Measurements from ENCODE around the gene VIPR2.
"Not testable (repeated sequence)": the region's sequence is repeated elsewhere in the genome, so short reads cannot be mapped to it uniquely, and the experiment has no call there.

The VIPR2 gene

GRCh38 chr7:159138508-159138907 is 6.2 kb downstream of the VIPR2 start:
- no peak for TF ChIP-seq CTCF (IDR thresholded peaks at IDR 0.05; ENCODE audit: low read depth, low read length)

GRCh38 chr7:159137906-159138305 is 6.8 kb downstream of the VIPR2 start:
- DNase-seq (ENCODE audit: extremely low read depth, low read depth) = no peak
- TF ChIP-seq CTCF (IDR thresholded peaks at IDR 0.05; ENCODE audit: low read depth, low read length) = no peak

More at GRCh38 chr7:159138508-159138907, 6.2 kb downstream of the VIPR2 start:
- no peak for DNase-seq (ENCODE audit: extremely low read depth, low read depth)

- DNase-seq (ENCODE audit: extremely low read depth, low read depth) = no peak
- no peak for TF ChIP-seq CTCF (IDR thresholded peaks at IDR 0.05; ENCODE audit: low read depth, low read length)
These were observed 7.8 kb downstream of the VIPR2 start for GRCh38 chr7:159136846-159137245.

- TF ChIP-seq CTCF (IDR thresholded peaks at IDR 0.05; ENCODE audit: low read depth, low read length) = no peak
- no peak for DNase-seq (ENCODE audit: extremely low read depth, low read depth)
These were observed 8.2 kb downstream of the VIPR2 start for GRCh38 chr7:159136442-159136841.

- no peak for TF ChIP-seq CTCF (IDR thresholded peaks at IDR 0.05; ENCODE audit: low read depth, low read length)
These were observed 8.7 kb downstream of the VIPR2 start for GRCh38 chr7:159136013-159136412.

GRCh38 chr7:159132670-159133443 is 11.8 kb downstream of the VIPR2 start:
- not testable (repeated sequence) for DNase-seq (ENCODE audit: extremely low read depth, low read depth)

More at GRCh38 chr7:159136013-159136412, 8.7 kb downstream of the VIPR2 start:
- DNase-seq (ENCODE audit: extremely low read depth, low read depth) = no peak

- no peak for DNase-seq (ENCODE audit: extremely low read depth, low read depth)
- TF ChIP-seq CTCF (IDR thresholded peaks at IDR 0.05; ENCODE audit: low read depth, low read length) = no peak
These were observed 13.8 kb downstream of the VIPR2 start for GRCh38 chr7:159130820-159131219.

All from AG09319 (cell line).